ENCODE data around the gene MAD1L1. TPM values are rescaled to one million over a fixed set of nuclear protein-coding genes. Genes with fewer than 3 reads are reported as not detected.

The MAD1L1 gene
- total RNA-seq, 1 donor from 2014 or later = 59.6 TPM

DNA sequence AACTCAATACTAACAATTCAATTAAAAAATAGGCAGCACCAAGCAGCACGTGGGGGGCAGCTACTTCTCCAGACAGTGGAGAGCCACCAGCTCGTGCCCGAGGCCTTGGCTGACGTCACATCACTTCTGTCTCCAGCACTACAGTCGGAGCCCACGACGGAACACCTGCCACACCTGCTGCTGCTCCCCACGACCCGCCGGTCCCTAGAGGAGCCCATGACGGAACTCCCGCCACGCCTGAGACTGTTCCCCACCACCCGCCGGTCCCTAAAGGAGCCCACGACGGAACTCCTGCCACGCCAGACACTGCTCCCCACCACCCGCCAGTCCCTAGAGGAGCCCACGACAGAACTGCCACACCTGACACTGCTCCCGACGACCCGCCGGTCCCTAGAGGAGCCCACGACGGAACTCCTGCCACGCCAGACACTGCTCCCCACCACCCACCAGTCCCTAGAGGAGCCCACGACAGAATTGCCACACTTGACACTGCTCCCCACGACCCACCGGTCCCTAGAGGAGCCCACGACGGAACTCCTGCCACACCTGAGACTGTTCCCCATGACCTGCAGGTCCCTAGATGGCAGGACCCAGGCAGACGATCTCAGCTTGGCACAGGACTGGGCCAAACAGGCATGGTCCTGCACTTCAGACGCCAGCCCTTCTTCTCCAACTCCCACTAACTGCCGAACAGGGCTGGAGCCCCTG lies 304.7 kb downstream of the MAD1L1 start:
- Histone ChIP-seq H3K4me1 (no peaks in the 10 kb centered on the region), H3K27me3 (no peaks in the 10 kb centered on the region), H3K4me3 (no peak overlapping the region), H3K36me3 (no peaks in the 10 kb centered on the region), H3K27ac (no peak overlapping the region), H3K9me3 (no peaks in the 10 kb centered on the region)
- DNase-seq (ENCODE audit: low spot score in 2 of 2) = no peak
- intact Hi-C loops (cut with DNase I) = no loop called here
- TF ChIP-seq, protein P1, sequence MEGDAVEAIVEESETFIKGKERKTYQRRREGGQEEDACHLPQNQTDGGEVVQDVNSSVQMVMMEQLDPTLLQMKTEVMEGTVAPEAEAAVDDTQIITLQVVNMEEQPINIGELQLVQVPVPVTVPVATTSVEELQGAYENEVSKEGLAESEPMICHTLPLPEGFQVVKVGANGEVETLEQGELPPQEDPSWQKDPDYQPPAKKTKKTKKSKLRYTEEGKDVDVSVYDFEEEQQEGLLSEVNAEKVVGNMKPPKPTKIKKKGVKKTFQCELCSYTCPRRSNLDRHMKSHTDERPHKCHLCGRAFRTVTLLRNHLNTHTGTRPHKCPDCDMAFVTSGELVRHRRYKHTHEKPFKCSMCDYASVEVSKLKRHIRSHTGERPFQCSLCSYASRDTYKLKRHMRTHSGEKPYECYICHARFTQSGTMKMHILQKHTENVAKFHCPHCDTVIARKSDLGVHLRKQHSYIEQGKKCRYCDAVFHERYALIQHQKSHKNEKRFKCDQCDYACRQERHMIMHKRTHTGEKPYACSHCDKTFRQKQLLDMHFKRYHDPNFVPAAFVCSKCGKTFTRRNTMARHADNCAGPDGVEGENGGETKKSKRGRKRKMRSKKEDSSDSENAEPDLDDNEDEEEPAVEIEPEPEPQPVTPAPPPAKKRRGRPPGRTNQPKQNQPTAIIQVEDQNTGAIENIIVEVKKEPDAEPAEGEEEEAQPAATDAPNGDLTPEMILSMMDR (IDR thresholded peaks at IDR 0.05) = no peak

DNA sequence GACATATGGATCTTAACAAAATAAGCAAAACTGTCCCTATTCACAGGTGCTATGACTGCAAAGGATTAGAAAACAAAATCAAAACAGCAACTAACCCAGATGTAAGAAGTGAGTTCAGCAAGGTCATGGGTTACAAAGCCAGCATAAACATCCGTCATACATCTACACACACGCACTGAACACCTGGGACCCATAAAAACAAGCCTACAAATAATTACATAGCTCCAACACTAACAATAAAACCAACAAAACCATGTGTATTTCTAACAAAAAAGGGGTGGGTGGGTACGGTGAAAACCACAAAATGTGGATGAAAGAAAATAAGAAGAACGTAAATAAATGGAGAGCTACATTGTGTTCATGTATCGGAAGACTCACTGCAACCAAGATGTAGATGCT lies 305.8 kb downstream of the MAD1L1 start:
- no peaks in the 10 kb centered on the region for H3K36me3 ChIP-seq
- no peaks in the 10 kb centered on the region for H3K27me3 ChIP-seq
- H3K4me3 ChIP-seq = no peak overlapping the region
- TF ChIP-seq, protein P1 (IDR thresholded peaks at IDR 0.05) = no peak
- no peak overlapping the region for H3K27ac ChIP-seq
- no peaks in the 10 kb centered on the region for H3K4me1 ChIP-seq
- no peak for DNase-seq (ENCODE audit: low spot score in 2 of 2)
- H3K9me3 ChIP-seq = no peaks in the 10 kb centered on the region
- intact Hi-C loops (cut with DNase I) = no loop called here

DNA sequence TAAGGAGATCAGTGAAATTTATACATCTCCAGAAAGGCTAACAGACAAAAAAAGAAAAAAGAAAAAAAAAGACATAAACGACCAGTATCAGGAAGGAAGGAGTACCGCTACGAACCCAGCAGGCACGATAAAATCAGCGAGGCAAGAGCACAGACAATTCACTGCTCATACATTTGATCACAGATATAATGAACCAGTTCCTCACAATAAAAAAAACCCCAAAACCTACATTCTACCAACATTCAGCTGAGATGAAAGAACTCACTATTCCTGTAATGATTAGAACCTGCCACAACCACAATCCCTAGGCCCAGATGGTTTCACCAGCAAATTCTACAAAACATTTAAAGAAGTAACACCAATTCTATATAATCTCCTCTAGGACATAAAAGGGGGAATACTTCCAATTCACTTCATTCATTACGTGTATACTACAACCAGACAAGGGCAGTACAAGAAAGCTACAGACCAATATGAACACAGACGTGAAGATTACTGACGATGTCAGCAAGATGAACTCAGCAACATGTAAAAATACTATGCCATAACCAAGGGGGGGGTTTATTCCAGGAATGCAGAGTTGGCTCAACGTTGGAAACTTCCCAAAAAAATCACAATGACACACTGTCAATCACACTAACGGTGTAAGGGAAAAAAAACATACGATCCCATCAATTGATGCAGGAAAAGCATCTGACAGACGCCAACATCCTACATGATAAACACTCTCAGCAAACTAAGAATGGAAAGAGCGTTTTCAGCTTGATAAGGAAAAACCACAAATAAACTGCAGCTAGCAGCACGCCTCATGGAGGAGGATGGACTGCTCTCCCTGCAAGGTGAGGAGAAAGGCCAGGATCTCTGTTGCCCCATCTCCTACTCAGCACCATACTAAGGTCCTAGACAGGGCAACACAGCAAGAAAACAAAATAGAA lies 306.5 kb downstream of the MAD1L1 start:
- no peaks in the 10 kb centered on the region for H3K9me3 ChIP-seq
- no peaks in the 10 kb centered on the region for H3K27me3 ChIP-seq
- no peak overlapping the region for H3K4me3 ChIP-seq
- no peaks in the 10 kb centered on the region for H3K36me3 ChIP-seq
- intact Hi-C loops (cut with DNase I) = no loop called here
- H3K27ac ChIP-seq = no peak overlapping the region
- TF ChIP-seq, protein P1 (IDR thresholded peaks at IDR 0.05) = no peak
- DNase-seq (ENCODE audit: low spot score in 2 of 2) = no peak
- no peaks in the 10 kb centered on the region for H3K4me1 ChIP-seq

DNA sequence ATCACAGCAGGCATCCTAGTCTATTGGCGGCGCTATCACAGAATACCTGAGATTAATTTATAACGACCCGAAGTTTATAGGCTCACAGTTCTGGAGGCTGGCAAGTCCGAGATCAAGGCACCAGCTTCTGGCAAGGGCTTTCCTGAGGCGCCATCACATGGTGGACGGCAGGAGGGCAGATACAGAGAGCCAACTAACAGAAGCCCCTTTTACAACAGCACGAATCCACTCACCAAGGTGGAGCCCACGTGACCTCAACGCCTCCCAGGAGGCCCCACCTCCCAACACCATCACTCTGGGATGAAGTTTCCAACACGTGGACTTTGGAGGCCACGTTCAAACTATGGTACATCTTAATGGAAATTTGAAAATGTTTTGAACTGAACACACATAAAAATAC lies 307.4 kb downstream of the MAD1L1 start:
- no peak for DNase-seq (ENCODE audit: low spot score in 2 of 2)
- intact Hi-C loops (cut with DNase I) = no loop called here
- TF ChIP-seq, protein P1 (IDR thresholded peaks at IDR 0.05) = no peak
- H3K9me3 ChIP-seq = no peaks in the 10 kb centered on the region
- no peak overlapping the region for H3K27ac ChIP-seq
- no peaks in the 10 kb centered on the region for H3K36me3 ChIP-seq
- no peak overlapping the region for H3K4me3 ChIP-seq
- no peaks in the 10 kb centered on the region for H3K4me1 ChIP-seq
- H3K27me3 ChIP-seq = no peaks in the 10 kb centered on the region

DNA sequence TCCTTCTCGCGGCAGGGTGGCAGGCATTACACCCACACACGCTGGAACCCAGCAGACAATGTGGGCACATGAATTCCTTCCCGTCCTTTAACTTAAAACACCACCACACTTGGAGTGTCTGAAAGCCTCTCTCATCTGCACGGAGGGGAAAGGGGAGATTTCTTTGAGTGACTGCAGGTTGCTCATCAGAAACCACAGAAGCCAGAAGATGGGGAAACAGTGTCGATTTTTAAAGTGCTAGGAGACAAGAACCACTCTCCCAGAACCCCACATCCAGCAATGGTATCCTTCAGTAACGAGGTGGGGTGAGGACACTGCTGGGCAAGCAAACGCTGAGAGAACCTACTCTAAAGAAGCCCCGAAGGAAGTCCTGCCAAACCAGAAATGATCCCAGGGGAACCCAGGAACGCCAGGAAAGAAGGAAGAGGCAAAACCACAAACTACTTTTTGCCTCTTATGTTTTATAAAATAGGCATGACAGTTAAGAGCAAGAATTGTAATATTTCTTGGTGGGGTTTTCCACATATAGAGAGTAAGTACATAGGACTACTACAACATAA lies 308.4 kb downstream of the MAD1L1 start:
- no peak for DNase-seq (ENCODE audit: low spot score in 2 of 2)
- H3K36me3 ChIP-seq = no peaks in the 10 kb centered on the region
- no peak overlapping the region for H3K27ac ChIP-seq
- TF ChIP-seq, protein P1 (IDR thresholded peaks at IDR 0.05) = no peak
- H3K27me3 ChIP-seq = no peaks in the 10 kb centered on the region
- no peak overlapping the region for H3K4me3 ChIP-seq
- no peaks in the 10 kb centered on the region for H3K9me3 ChIP-seq
- no peaks in the 10 kb centered on the region for H3K4me1 ChIP-seq
- intact Hi-C loops (cut with DNase I) = no loop called here

Data from ascending aorta (tissue), 2 donors.